Lower lobe of right lung (tissue), 2 donors: ENCODE measurements around the gene WNK1. TPM values are rescaled to one million over a fixed set of nuclear protein-coding genes. Genes with fewer than 3 reads are reported as not detected.

Experiments used
- ATAC-seq, 2 donors: fragments of 200-7000 bp; cut with Tn5 transposase; one replicate each; pipeline ENCODE4 v1.9.1; 2020 to 2022; ENCODE audit warnings: mild to moderate bottlenecking in 2 of 2, moderate library complexity in 2 of 2
- DNase-seq: peaks from one replicate; pipeline ENCODE4 v3.0.0-alpha.2; 2020
- H3K27ac ChIP-seq: fragments of 200-600 bp; one replicate; pipeline ENCODE4 v1.8.0; 2022
- H3K27me3 ChIP-seq: fragments of 200-600 bp; one replicate; pipeline ENCODE4 v1.8.0; 2022; ENCODE audit warnings: low read depth
- H3K36me3 ChIP-seq: fragments of 200-600 bp; one replicate; pipeline ENCODE4 v1.8.0; 2022; ENCODE audit warnings: mild to moderate bottlenecking
- H3K4me1 ChIP-seq: fragments of 200-600 bp; one replicate; pipeline ENCODE4 v1.8.0; 2022
- H3K4me3 ChIP-seq: fragments of 200-600 bp; one replicate; pipeline ENCODE4 v1.8.0; 2022; ENCODE audit warnings: mild to moderate bottlenecking
- H3K9me3 ChIP-seq: fragments of 200-600 bp; one replicate; pipeline ENCODE4 v1.8.0; 2022
- CTCF ChIP-seq: fragments of 200-600 bp; IDR thresholded peaks from one replicate; pipeline ENCODE4 v1.8.0; 2022; ENCODE audit warnings: antibody characterized with exemption, mild to moderate bottlenecking
- intact Hi-C: fragments of 100-400 bp; cut with DNase I; formaldehyde crosslinking; loops from one replicate; pipeline ENCODE4 v1.11.0; 2022
- total RNA-seq: library from RNA; stranded (reverse); fragmentation: NEBNext Ultra II Directional; extraction: Animal tissue kit (Norgen Biotek cat#: 25700); gene quantifications from one replicate; pipeline ENCODE4 v1.2.1, GENCODE V29; 2021
- donor health status: DM: no; HTN: yes; CAD: no; lungs with severe emphysema.

Gene WNK1
- total RNA-seq, 1 donor from 2014 or later: 206 TPM

- TF ChIP-seq CTCF: no peak
- Histone ChIP-seq H3K27ac (no peak overlapping the region), H3K27me3 (no peaks in the 10 kb centered on the region), H3K36me3 (peaks cover 16% of the 10 kb centered on the region), H3K4me1 (peaks cover 11% of the 10 kb centered on the region), H3K4me3 (no peak overlapping the region), H3K9me3 (no peaks in the 10 kb centered on the region)
- intact Hi-C loops: no loop called here
- ATAC-seq (no peak), DNase-seq (no peak)
These were observed 193.8 kb downstream of the WNK1 start for GRCh38 chr12:946212-946611.

GRCh38 chr12:946631-947030 is 194.3 kb downstream of the WNK1 start:
- no peaks in the 10 kb centered on the region for H3K9me3 ChIP-seq
- H3K27ac ChIP-seq: no peak overlapping the region
- DNase-seq (no peak), ATAC-seq (no peak)
- H3K27me3 ChIP-seq: no peaks in the 10 kb centered on the region
- peaks cover 13% of the 10 kb centered on the region for H3K36me3 ChIP-seq
- peaks cover 11% of the 10 kb centered on the region for H3K4me1 ChIP-seq
- TF ChIP-seq CTCF: no peak
- H3K4me3 ChIP-seq: no peak overlapping the region
- intact Hi-C loops: no loop called here

DNA sequence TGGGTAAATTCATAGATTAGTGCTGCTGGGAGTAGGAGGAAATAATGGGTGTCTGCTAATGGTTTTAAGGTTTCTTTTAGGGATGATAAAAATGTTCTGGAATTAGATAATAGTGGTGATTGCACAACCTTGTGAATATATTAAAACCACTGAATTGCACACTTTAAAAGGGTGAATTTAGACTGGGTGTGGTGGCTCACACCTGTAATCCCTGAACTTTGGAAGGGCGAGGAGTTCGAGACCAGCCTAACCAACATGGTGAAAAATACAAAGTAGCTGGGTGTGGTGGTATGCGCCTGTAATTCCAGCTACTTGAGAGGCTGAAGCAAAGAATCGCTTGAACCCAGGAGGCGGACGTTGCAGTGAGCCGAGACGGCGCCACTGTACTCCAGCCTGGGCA is 195.9 kb downstream of the WNK1 start:
- intact Hi-C loops: no loop called here
- no peak for TF ChIP-seq CTCF
- Histone ChIP-seq H3K36me3 (peaks cover 11% of the 10 kb centered on the region), H3K4me1 (peaks cover 11% of the 10 kb centered on the region), H3K4me3 (peak overlapping the region; percentile 74), H3K27ac (no peak overlapping the region), H3K27me3 (no peaks in the 10 kb centered on the region), H3K9me3 (no peaks in the 10 kb centered on the region)
- no peak for ATAC-seq
- DNase-seq: no peak

DNA sequence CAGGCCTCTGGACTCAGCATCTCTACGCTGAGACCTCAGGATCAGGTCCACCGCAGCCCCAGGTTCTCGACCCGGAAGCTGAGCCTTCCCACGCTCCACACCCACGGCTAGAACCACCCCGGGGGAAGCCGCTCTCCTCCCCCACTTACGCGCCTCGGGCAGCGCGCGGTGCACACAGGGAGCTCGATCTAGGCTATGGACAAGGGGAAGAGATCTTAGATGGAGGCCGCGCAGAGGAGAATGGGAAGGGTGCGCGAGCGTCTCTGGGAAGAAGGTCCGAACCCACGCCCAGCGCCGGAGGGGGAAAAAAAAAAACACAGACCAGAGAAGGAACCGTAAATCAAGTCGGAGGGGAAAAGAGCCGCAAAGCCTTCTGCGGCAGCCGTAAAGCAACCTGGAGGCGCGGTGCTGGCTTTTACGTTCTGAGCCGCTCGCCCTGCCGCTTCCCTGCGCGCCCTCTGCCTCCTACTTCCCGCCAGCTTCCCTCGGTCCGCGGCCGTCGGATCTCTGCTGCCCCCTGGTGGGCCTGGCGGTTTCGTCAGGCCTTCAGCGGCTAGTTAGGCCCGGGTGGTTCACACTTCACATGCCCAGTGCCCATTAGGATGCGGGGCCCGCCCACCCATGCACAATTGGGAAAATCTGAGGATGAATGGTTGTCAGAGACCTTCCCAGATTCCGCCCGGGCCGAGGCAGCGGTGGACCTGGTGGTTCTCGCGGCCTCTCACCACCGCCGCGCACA is 197.2 kb downstream of the WNK1 start, which contains the start of gene RAD52:
Gene RAD52 (minus strand): TSS at position 242 of the 739 bp plus-strand sequence. CDS start 16,636 bp downstream, outside the sequence.
- H3K4me3 ChIP-seq: peak within 1 kb of the TSS; percentile 74
- intact Hi-C loops: no loop called here
- H3K27ac ChIP-seq: peak within 1 kb of the TSS; percentile 91
- H3K4me1 ChIP-seq: peaks cover 11% of the 10 kb centered on the region
- ATAC-seq (peak; percentile 98), DNase-seq (peak; percentile 99)
- no peaks in the 10 kb centered on the region for H3K36me3 ChIP-seq
- no peaks in the 10 kb centered on the region for H3K27me3 ChIP-seq
- H3K9me3 ChIP-seq: no peaks in the 10 kb centered on the region
- peak; percentile 96 for TF ChIP-seq CTCF

- no peak for DNase-seq
These were observed 198.8 kb downstream of the WNK1 start for GRCh38 chr12:951176-951575.

More at GRCh38 chr12:951176-951575, 198.8 kb downstream of the WNK1 start:
- intact Hi-C loops: no loop called here
- Histone ChIP-seq H3K27ac (no peak overlapping the region), H3K4me1 (peaks cover 11% of the 10 kb centered on the region), H3K27me3 (no peaks in the 10 kb centered on the region), H3K36me3 (no peaks in the 10 kb centered on the region), H3K4me3 (no peak overlapping the region), H3K9me3 (no peaks in the 10 kb centered on the region)
- ATAC-seq: no peak
- no peak for TF ChIP-seq CTCF
